Stimulated activated CD4-positive, alpha-beta T cell treated with anti-CD3 and anti-CD28 coated beads, Interleukin-4, amount 100 ng/mL, for 4 hours (primary cell): ENCODE results near the gene BDKRB1.

Experiments used
- DNase-seq, 2 experiments: peaks; one replicate each; pipeline ENCODE4 v3.0.0-alpha.2; 2020

BDKRB1 gene

GRCh38 chr14:96255501-96256366, at the start of gene BDKRB1:
TSS of gene BDKRB1 (plus strand) at chr14:96256210. CDS start at chr14:96263683, 7,473 bp downstream.
- no peak for DNase-seq

GRCh38 chr14:96206461-96206860, 49.5 kb upstream of the BDKRB1 start:
- no peak for DNase-seq

GRCh38 chr14:96207686-96208085, 48.3 kb upstream of the BDKRB1 start:
- DNase-seq = no peak

- no peak for DNase-seq
Measured at GRCh38 chr14:96208739-96209138, 47.3 kb upstream of the BDKRB1 start.

- DNase-seq = no peak
Measured at GRCh38 chr14:96212140-96212539, 43.9 kb upstream of the BDKRB1 start.

- no peak for DNase-seq
Measured at GRCh38 chr14:96212896-96213295, 43.1 kb upstream of the BDKRB1 start.

GRCh38 chr14:96213871-96214465, 42.0 kb upstream of the BDKRB1 start:
- no peak for DNase-seq

- DNase-seq = no peak
Measured at GRCh38 chr14:96214793-96215192, 41.2 kb upstream of the BDKRB1 start.

GRCh38 chr14:96215452-96216244, 40.4 kb upstream of the BDKRB1 start:
- no peak for DNase-seq

GRCh38 chr14:96216627-96217026, 39.4 kb upstream of the BDKRB1 start:
- no peak for DNase-seq

GRCh38 chr14:96217376-96217913, 38.6 kb upstream of the BDKRB1 start:
- DNase-seq = no peak

- no peak for DNase-seq
Measured at GRCh38 chr14:96221109-96221650, 34.8 kb upstream of the BDKRB1 start.

GRCh38 chr14:96221841-96222240, 34.2 kb upstream of the BDKRB1 start:
- DNase-seq = no peak

GRCh38 chr14:96224480-96225096, 31.4 kb upstream of the BDKRB1 start:
- DNase-seq = no peak

- DNase-seq = no peak
Measured at GRCh38 chr14:96225213-96225612, 30.8 kb upstream of the BDKRB1 start.

GRCh38 chr14:96225745-96226151, 30.3 kb upstream of the BDKRB1 start:
- no peak for DNase-seq

GRCh38 chr14:96227428-96227827, 28.6 kb upstream of the BDKRB1 start:
- no peak for DNase-seq

- no peak for DNase-seq
Measured at GRCh38 chr14:96229315-96229714, 26.7 kb upstream of the BDKRB1 start.

GRCh38 chr14:96231056-96231455, 25.0 kb upstream of the BDKRB1 start:
- no peak for DNase-seq

GRCh38 chr14:96231526-96232130, 24.4 kb upstream of the BDKRB1 start:
- DNase-seq = no peak

GRCh38 chr14:96232506-96232905, 23.5 kb upstream of the BDKRB1 start:
- DNase-seq = no peak

GRCh38 chr14:96233661-96234060, 22.3 kb upstream of the BDKRB1 start:
- no peak for DNase-seq
